ENCODE measurements around the gene MMP17.

Gene MMP17

GRCh38 chr12:131830914-131831571 lies 2.9 kb downstream of the MMP17 start:
- no peak for DNase-seq

- DNase-seq, result no peak
Measured at GRCh38 chr12:131831635-131832041, 3.4 kb downstream of the MMP17 start.

- DNase-seq, result peak; percentile 80
Measured at GRCh38 chr12:131832321-131833231, 4.4 kb downstream of the MMP17 start.

- no peak for DNase-seq
Measured at GRCh38 chr12:131833288-131833895, 5.2 kb downstream of the MMP17 start.

- DNase-seq, result peak; percentile 19
Measured at GRCh38 chr12:131833896-131834641, 5.9 kb downstream of the MMP17 start.

GRCh38 chr12:131834798-131835615 lies 6.8 kb downstream of the MMP17 start:
- no peak for DNase-seq

- DNase-seq, result no peak
Measured at GRCh38 chr12:131835616-131836171, 7.5 kb downstream of the MMP17 start.

GRCh38 chr12:131836193-131836592 lies 8.0 kb downstream of the MMP17 start:
- DNase-seq, result no peak

GRCh38 chr12:131836714-131837397 lies 8.7 kb downstream of the MMP17 start:
- DNase-seq, result no peak

- DNase-seq, result no peak
Measured at GRCh38 chr12:131840643-131841416, 12.6 kb downstream of the MMP17 start.

- no peak for DNase-seq
Measured at GRCh38 chr12:131841547-131841946, 13.4 kb downstream of the MMP17 start.

GRCh38 chr12:131842169-131842568 lies 14.0 kb downstream of the MMP17 start:
- DNase-seq, result no peak

GRCh38 chr12:131843527-131843926 lies 15.3 kb downstream of the MMP17 start:
- no peak for DNase-seq

- no peak for DNase-seq
Measured at GRCh38 chr12:131844140-131844539, 15.9 kb downstream of the MMP17 start.

GRCh38 chr12:131844656-131845055 lies 16.5 kb downstream of the MMP17 start:
- DNase-seq, result no peak

- no peak for DNase-seq
Measured at GRCh38 chr12:131845121-131845520, 16.9 kb downstream of the MMP17 start.

- no peak for DNase-seq
Measured at GRCh38 chr12:131847456-131847855, 19.3 kb downstream of the MMP17 start.

GRCh38 chr12:131848753-131849152 lies 20.6 kb downstream of the MMP17 start:
- DNase-seq, result no peak

- no peak for DNase-seq
Measured at GRCh38 chr12:131849700-131850553, 21.7 kb downstream of the MMP17 start.
